ENCODE measurements around the gene ZNF740.

- TF ChIP-seq, protein P1, sequence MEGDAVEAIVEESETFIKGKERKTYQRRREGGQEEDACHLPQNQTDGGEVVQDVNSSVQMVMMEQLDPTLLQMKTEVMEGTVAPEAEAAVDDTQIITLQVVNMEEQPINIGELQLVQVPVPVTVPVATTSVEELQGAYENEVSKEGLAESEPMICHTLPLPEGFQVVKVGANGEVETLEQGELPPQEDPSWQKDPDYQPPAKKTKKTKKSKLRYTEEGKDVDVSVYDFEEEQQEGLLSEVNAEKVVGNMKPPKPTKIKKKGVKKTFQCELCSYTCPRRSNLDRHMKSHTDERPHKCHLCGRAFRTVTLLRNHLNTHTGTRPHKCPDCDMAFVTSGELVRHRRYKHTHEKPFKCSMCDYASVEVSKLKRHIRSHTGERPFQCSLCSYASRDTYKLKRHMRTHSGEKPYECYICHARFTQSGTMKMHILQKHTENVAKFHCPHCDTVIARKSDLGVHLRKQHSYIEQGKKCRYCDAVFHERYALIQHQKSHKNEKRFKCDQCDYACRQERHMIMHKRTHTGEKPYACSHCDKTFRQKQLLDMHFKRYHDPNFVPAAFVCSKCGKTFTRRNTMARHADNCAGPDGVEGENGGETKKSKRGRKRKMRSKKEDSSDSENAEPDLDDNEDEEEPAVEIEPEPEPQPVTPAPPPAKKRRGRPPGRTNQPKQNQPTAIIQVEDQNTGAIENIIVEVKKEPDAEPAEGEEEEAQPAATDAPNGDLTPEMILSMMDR (optimal IDR thresholded peaks at IDR 0.05 in 1 of 3, IDR thresholded peaks at IDR 0.05 in 1 of 3, conservative IDR thresholded peaks at IDR 0.05 in 1 of 3; ENCODE audit: extremely low read depth in 1 of 3, insufficient read depth in 2 of 3, low read length in 3 of 3), result no peak
- TF ChIP-seq EZH2 (IDR thresholded peaks at IDR 0.05; ENCODE audit: low read length), result no peak
Observed at GRCh38 chr12:53219956-53220693, 39.6 kb downstream of the ZNF740 start.
